ENCODE results near the gene YWHAE.
"Not testable (repeated sequence)": the region's sequence is repeated elsewhere in the genome, so short reads cannot be mapped to it uniquely, and the experiment has no call there.

Gene YWHAE

GRCh38 chr17:1324201-1324771, 75.7 kb downstream of the YWHAE start:
- DNase-seq, result no peak

- no peak for DNase-seq
Observed at GRCh38 chr17:1323336-1323735, 76.7 kb downstream of the YWHAE start.

GRCh38 chr17:1322480-1322879, 77.5 kb downstream of the YWHAE start:
- DNase-seq, result no peak

- no peak for DNase-seq
Observed at GRCh38 chr17:1322014-1322428, 78.0 kb downstream of the YWHAE start.

- no peak for DNase-seq
Observed at GRCh38 chr17:1315891-1316403, 84.1 kb downstream of the YWHAE start.

- DNase-seq, result no peak
Observed at GRCh38 chr17:1315409-1315808, 84.6 kb downstream of the YWHAE start.

GRCh38 chr17:1313270-1314005, 86.6 kb downstream of the YWHAE start:
- DNase-seq, result no peak

GRCh38 chr17:1312261-1312870, 87.7 kb downstream of the YWHAE start:
- no peak for DNase-seq

GRCh38 chr17:1307829-1308228, 92.2 kb downstream of the YWHAE start:
- DNase-seq, result not testable (repeated sequence)

- no peak for DNase-seq
Observed at GRCh38 chr17:1304962-1305563, 95.0 kb downstream of the YWHAE start.

- DNase-seq, result no peak
Observed at GRCh38 chr17:1304522-1304921, 95.5 kb downstream of the YWHAE start.

- DNase-seq, result no peak
Observed at GRCh38 chr17:1302761-1303160, 97.3 kb downstream of the YWHAE start.

- DNase-seq, result no peak
Observed at GRCh38 chr17:1301546-1301945, 98.5 kb downstream of the YWHAE start.

- no peak for DNase-seq
Observed at GRCh38 chr17:1300371-1300905, 99.6 kb downstream of the YWHAE start.

GRCh38 chr17:1299552-1300370, 100.3 kb downstream of the YWHAE start:
- no peak for DNase-seq

- DNase-seq, result peak; percentile 14
Observed at GRCh38 chr17:1298606-1299005, 101.4 kb downstream of the YWHAE start.

Data from activated effector memory CD4-positive, alpha-beta T cell treated with Interleukin-2 at 50 U/mL for 16 hours (primary cell).